ENCODE data around the gene ADPRH.
"Not testable (repeated sequence)": the region's sequence is repeated elsewhere in the genome, so short reads cannot be mapped to it uniquely, and the experiment has no call there.

Gene ADPRH

GRCh38 chr3:119550192-119550910 is 28.9 kb upstream of the ADPRH start:
- no peak overlapping the region for H2BK12ac ChIP-seq (ENCODE audit: low read length)
- H2AK5ac ChIP-seq (ENCODE audit: low read depth, low read length) = no peak overlapping the region
- no peak overlapping the region for H2AFZ ChIP-seq (ENCODE audit: low read length)
- no peak for DNase-seq (ENCODE audit: low spot score)
- peaks cover 0 to 13% (median 0%) of the 10 kb centered on the region in 3 experiments for H3K27me3 ChIP-seq (ENCODE audit: control insufficient read depth in 3 of 3, insufficient read depth in 3 of 3, low read depth in 1 of 3, low read length in 3 of 3)
- H3K9ac ChIP-seq (ENCODE audit: low read depth, low read length, poor library complexity) = no peak overlapping the region
- H3K4me2 ChIP-seq (ENCODE audit: insufficient read depth, low read length, poor library complexity, severe bottlenecking) = no peak overlapping the region
- no peaks in the 10 kb centered on the region for H3K36me3 ChIP-seq (replicated peaks in 1 of 2; ENCODE audit: control insufficient read depth in 2 of 2, insufficient read depth in 2 of 2, low read length in 2 of 2)
- no peak overlapping the region for H3K23ac ChIP-seq (ENCODE audit: low read depth, low read length, poor library complexity)
- H3K4me3 ChIP-seq (ENCODE audit: low read length in 2 of 2) = no peak overlapping the region
- no peak overlapping the region for H3K4ac ChIP-seq (ENCODE audit: low read length)
- H3K14ac ChIP-seq (ENCODE audit: low read length) = no peak overlapping the region
- no peak overlapping the region for H3K27ac ChIP-seq (replicated peaks; ENCODE audit: low read length)
- H3K9me3 ChIP-seq (replicated peaks in 1 of 2; ENCODE audit: control insufficient read depth in 2 of 2, insufficient read depth in 1 of 2, low read depth in 1 of 2, low read length in 2 of 2) = no peaks in the 10 kb centered on the region
- no peak overlapping the region for H2BK15ac ChIP-seq (ENCODE audit: low read length)
- H2BK5ac ChIP-seq (ENCODE audit: low read length) = no peak overlapping the region
- H4K8ac ChIP-seq (ENCODE audit: low read depth, low read length) = no peak overlapping the region
- no peaks in the 10 kb centered on the region for H3K79me1 ChIP-seq (ENCODE audit: low read depth, low read length)
- no peaks in the 10 kb centered on the region for H3K4me1 ChIP-seq (ENCODE audit: control insufficient read depth in 2 of 2, insufficient read depth in 1 of 2, low read depth in 1 of 2, low read length in 2 of 2)
- no CpG with 5 or more reads among the region's 9 CpGs for WGBS, 2 donors (ENCODE audit: extremely low coverage in 2 of 2, insufficient read length in 2 of 2, insufficient replicate concordance in 1 of 2)
- H3K18ac ChIP-seq (ENCODE audit: low read length) = no peak overlapping the region
- no peak overlapping the region for H2BK120ac ChIP-seq (ENCODE audit: low read depth, low read length)
- no peak overlapping the region for H4K91ac ChIP-seq (ENCODE audit: low read depth, low read length, poor library complexity)

GRCh38 chr3:119551598-119551997 is 27.7 kb upstream of the ADPRH start:
- no peaks in the 10 kb centered on the region for H3K9me3 ChIP-seq (replicated peaks in 1 of 2; ENCODE audit: control insufficient read depth in 2 of 2, insufficient read depth in 1 of 2, low read depth in 1 of 2, low read length in 2 of 2)
- no peaks in the 10 kb centered on the region for H3K4me1 ChIP-seq (ENCODE audit: control insufficient read depth in 2 of 2, insufficient read depth in 1 of 2, low read depth in 1 of 2, low read length in 2 of 2)
- H2BK12ac ChIP-seq (ENCODE audit: low read length) = no peak overlapping the region
- no peak for DNase-seq (ENCODE audit: low spot score)
- no peaks in the 10 kb centered on the region for H3K36me3 ChIP-seq (replicated peaks in 1 of 2; ENCODE audit: control insufficient read depth in 2 of 2, insufficient read depth in 2 of 2, low read length in 2 of 2)
- H2AFZ ChIP-seq (ENCODE audit: low read length) = no peak overlapping the region
- H2BK120ac ChIP-seq (ENCODE audit: low read depth, low read length) = no peak overlapping the region
- no peak overlapping the region for H3K18ac ChIP-seq (ENCODE audit: low read length)
- H3K4me2 ChIP-seq (ENCODE audit: insufficient read depth, low read length, poor library complexity, severe bottlenecking) = no peak overlapping the region
- H3K14ac ChIP-seq (ENCODE audit: low read length) = peak overlapping the region; percentile 79
- peak overlapping the region; percentile 10 for H3K9ac ChIP-seq (ENCODE audit: low read depth, low read length, poor library complexity)
- H4K8ac ChIP-seq (ENCODE audit: low read depth, low read length) = no peak overlapping the region
- H3K79me1 ChIP-seq (ENCODE audit: low read depth, low read length) = no peaks in the 10 kb centered on the region
- H3K4ac ChIP-seq (ENCODE audit: low read length) = no peak overlapping the region
- peak overlapping the region; percentile 34 for H2AK5ac ChIP-seq (ENCODE audit: low read depth, low read length)
- H2BK5ac ChIP-seq (ENCODE audit: low read length) = no peak overlapping the region
- WGBS, 2 donors (ENCODE audit: extremely low coverage in 2 of 2, insufficient read length in 2 of 2, insufficient replicate concordance in 1 of 2) = no CpG with 5 or more reads among the region's 5 CpGs
- H4K91ac ChIP-seq (ENCODE audit: low read depth, low read length, poor library complexity) = no peak overlapping the region
- peaks cover 0 to 24% (median 0%) of the 10 kb centered on the region in 3 experiments for H3K27me3 ChIP-seq (ENCODE audit: control insufficient read depth in 3 of 3, insufficient read depth in 3 of 3, low read depth in 1 of 3, low read length in 3 of 3)
- no peak overlapping the region for H3K27ac ChIP-seq (replicated peaks; ENCODE audit: low read length)
- no peak overlapping the region for H3K4me3 ChIP-seq (ENCODE audit: low read length in 2 of 2)
- H3K23ac ChIP-seq (ENCODE audit: low read depth, low read length, poor library complexity) = peak overlapping the region; percentile 35
- H2BK15ac ChIP-seq (ENCODE audit: low read length) = no peak overlapping the region

- peaks cover 0 to 31% (median 0%) of the 10 kb centered on the region in 3 experiments for H3K27me3 ChIP-seq (ENCODE audit: control insufficient read depth in 3 of 3, insufficient read depth in 3 of 3, low read depth in 1 of 3, low read length in 3 of 3)
- H3K4ac ChIP-seq (ENCODE audit: low read length); H3K4me1 ChIP-seq (ENCODE audit: control insufficient read depth in 2 of 2, insufficient read depth in 1 of 2, low read depth in 1 of 2, low read length in 2 of 2); H3K23ac ChIP-seq (ENCODE audit: low read depth, low read length, poor library complexity); H3K4me3 ChIP-seq (ENCODE audit: low read length in 2 of 2); H2BK15ac ChIP-seq (ENCODE audit: low read length); H2BK5ac ChIP-seq (ENCODE audit: low read length); H2AFZ ChIP-seq (ENCODE audit: low read length); H3K36me3 ChIP-seq (replicated peaks in 1 of 2; ENCODE audit: control insufficient read depth in 2 of 2, insufficient read depth in 2 of 2, low read length in 2 of 2); H3K79me1 ChIP-seq (ENCODE audit: low read depth, low read length); H3K27ac ChIP-seq (replicated peaks; ENCODE audit: low read length); H3K18ac ChIP-seq (ENCODE audit: low read length); H2AK5ac ChIP-seq (ENCODE audit: low read depth, low read length); DNase-seq (ENCODE audit: low spot score); H2BK120ac ChIP-seq (ENCODE audit: low read depth, low read length); H3K9me3 ChIP-seq (replicated peaks in 1 of 2; ENCODE audit: control insufficient read depth in 2 of 2, insufficient read depth in 1 of 2, low read depth in 1 of 2, low read length in 2 of 2); H4K91ac ChIP-seq (ENCODE audit: low read depth, low read length, poor library complexity); H3K14ac ChIP-seq (ENCODE audit: low read length); H3K9ac ChIP-seq (ENCODE audit: low read depth, low read length, poor library complexity); H4K8ac ChIP-seq (ENCODE audit: low read depth, low read length); H3K4me2 ChIP-seq (ENCODE audit: insufficient read depth, low read length, poor library complexity, severe bottlenecking); H2BK12ac ChIP-seq (ENCODE audit: low read length): not testable (repeated sequence)
- no CpG with 5 or more reads among the region's 6 CpGs for WGBS, 2 donors (ENCODE audit: extremely low coverage in 2 of 2, insufficient read length in 2 of 2, insufficient replicate concordance in 1 of 2)
Measured at GRCh38 chr3:119552928-119553327, 26.4 kb upstream of the ADPRH start.

- Histone ChIP-seq H2BK12ac (ENCODE audit: low read length) (no peak overlapping the region), H3K4me3 (ENCODE audit: low read length in 2 of 2) (no peak overlapping the region), H3K9me3 (replicated peaks in 1 of 2; ENCODE audit: control insufficient read depth in 2 of 2, insufficient read depth in 1 of 2, low read depth in 1 of 2, low read length in 2 of 2) (no peaks in the 10 kb centered on the region), H4K91ac (ENCODE audit: low read depth, low read length, poor library complexity) (no peak overlapping the region), H3K36me3 (replicated peaks in 1 of 2; ENCODE audit: control insufficient read depth in 2 of 2, insufficient read depth in 2 of 2, low read length in 2 of 2) (no peaks in the 10 kb centered on the region), H3K23ac (ENCODE audit: low read depth, low read length, poor library complexity) (no peak overlapping the region), H2BK120ac (ENCODE audit: low read depth, low read length) (no peak overlapping the region), H2AK5ac (ENCODE audit: low read depth, low read length) (no peak overlapping the region), H2AFZ (ENCODE audit: low read length) (peak overlapping the region; percentile 44), H3K79me1 (ENCODE audit: low read depth, low read length) (no peaks in the 10 kb centered on the region), H3K18ac (ENCODE audit: low read length) (no peak overlapping the region), H3K9ac (ENCODE audit: low read depth, low read length, poor library complexity) (no peak overlapping the region), H2BK15ac (ENCODE audit: low read length) (no peak overlapping the region), H3K27ac (replicated peaks; ENCODE audit: low read length) (no peak overlapping the region), H3K4me1 (ENCODE audit: control insufficient read depth in 2 of 2, insufficient read depth in 1 of 2, low read depth in 1 of 2, low read length in 2 of 2) (no peaks in the 10 kb centered on the region), H3K4ac (ENCODE audit: low read length) (no peak overlapping the region), H3K27me3 (ENCODE audit: control insufficient read depth in 3 of 3, insufficient read depth in 3 of 3, low read depth in 1 of 3, low read length in 3 of 3) (peaks cover 0 to 31% (median 0%) of the 10 kb centered on the region in 3 experiments), H3K4me2 (ENCODE audit: insufficient read depth, low read length, poor library complexity, severe bottlenecking) (no peak overlapping the region), H4K8ac (ENCODE audit: low read depth, low read length) (no peak overlapping the region), H2BK5ac (ENCODE audit: low read length) (no peak overlapping the region), H3K14ac (ENCODE audit: low read length) (no peak overlapping the region)
- no peak for DNase-seq (ENCODE audit: low spot score)
- WGBS, 2 donors (ENCODE audit: extremely low coverage in 2 of 2, insufficient read length in 2 of 2, insufficient replicate concordance in 1 of 2) = no CpG with 5 or more reads among the region's 5 CpGs
Measured at GRCh38 chr3:119553823-119554415, 25.4 kb upstream of the ADPRH start.
